Lower leg skin (tissue), 3 donors: ENCODE data around the gene ANKS1A.

ENCODE experiments used
- POLR2A ChIP-seq, 2 donors: fragments of 450-650 bp; IDR thresholded peaks; one replicate each; pipeline ENCODE4 v1.6.1; 2016 to 2017; ENCODE audit warnings: antibody characterized with exemption in 2 of 2, mild to moderate bottlenecking in 1 of 2, moderate library complexity in 1 of 2
- TF ChIP-seq, protein P1 (sequence below), 3 donors: fragments of 450-650 bp; IDR thresholded peaks; one replicate each; pipeline ENCODE4 v1.5.1; 2016; ENCODE audit warnings: antibody characterized with exemption in 3 of 3, mild to moderate bottlenecking in 3 of 3, moderate library complexity in 2 of 3

GRCh38 chr6:35105078-35105477, 216.0 kb downstream of the ANKS1A start:
- TF ChIP-seq, protein P1, sequence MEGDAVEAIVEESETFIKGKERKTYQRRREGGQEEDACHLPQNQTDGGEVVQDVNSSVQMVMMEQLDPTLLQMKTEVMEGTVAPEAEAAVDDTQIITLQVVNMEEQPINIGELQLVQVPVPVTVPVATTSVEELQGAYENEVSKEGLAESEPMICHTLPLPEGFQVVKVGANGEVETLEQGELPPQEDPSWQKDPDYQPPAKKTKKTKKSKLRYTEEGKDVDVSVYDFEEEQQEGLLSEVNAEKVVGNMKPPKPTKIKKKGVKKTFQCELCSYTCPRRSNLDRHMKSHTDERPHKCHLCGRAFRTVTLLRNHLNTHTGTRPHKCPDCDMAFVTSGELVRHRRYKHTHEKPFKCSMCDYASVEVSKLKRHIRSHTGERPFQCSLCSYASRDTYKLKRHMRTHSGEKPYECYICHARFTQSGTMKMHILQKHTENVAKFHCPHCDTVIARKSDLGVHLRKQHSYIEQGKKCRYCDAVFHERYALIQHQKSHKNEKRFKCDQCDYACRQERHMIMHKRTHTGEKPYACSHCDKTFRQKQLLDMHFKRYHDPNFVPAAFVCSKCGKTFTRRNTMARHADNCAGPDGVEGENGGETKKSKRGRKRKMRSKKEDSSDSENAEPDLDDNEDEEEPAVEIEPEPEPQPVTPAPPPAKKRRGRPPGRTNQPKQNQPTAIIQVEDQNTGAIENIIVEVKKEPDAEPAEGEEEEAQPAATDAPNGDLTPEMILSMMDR (IDR thresholded peaks at IDR 0.05), result no peak
- TF ChIP-seq POLR2A (IDR thresholded peaks at IDR 0.05), result no peak
